Raji (cell line): ENCODE results near the gene STXBP6.

Source experiments
- POLR2A ChIP-seq: IDR thresholded peaks from 2 replicates; pipeline ENCODE4 v1.6.1; 2011; ENCODE audit warnings: low read depth, low read length, control low read depth; ENCODE audit not compliant: insufficient read depth

STXBP6 gene

DNA sequence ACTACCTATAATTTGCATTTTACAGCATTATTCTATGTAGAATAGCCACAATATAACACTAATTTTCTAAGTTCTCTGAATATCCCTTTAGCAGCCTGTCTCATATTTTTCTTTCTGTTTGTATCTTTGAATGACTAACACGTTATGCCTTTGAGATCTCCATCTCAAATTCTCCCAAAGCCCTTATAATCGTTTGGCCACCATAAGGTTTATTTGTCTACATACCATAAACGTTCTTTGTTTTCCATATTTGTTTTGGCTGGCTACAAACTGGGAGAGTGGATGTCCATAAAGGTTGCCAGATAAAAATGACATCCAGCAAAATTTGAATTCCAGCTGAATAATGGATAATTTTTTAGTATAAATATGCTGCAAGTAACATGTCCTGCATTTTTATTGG is 203.7 kb downstream of the STXBP6 start:
- no peak for TF ChIP-seq POLR2A

DNA sequence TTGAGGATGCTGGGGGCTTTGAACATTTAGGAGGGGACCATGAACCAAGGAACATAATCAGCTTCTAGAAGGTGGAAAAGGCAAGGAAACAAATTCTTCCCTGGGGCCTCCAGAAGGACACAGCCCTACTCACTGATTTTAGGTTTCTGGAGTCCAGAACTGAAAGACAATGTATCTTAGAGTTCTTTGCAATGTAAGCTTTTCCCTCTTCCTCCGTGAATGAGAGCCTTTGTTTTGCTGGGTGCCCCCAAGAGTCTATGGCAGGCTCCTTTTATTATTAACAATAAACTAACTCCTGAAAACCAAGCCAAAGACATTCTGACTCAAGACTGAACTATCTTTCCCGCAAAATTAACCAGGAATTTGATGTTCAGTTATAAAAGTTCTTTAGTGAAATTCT is 204.1 kb downstream of the STXBP6 start:
- no peak for TF ChIP-seq POLR2A

DNA sequence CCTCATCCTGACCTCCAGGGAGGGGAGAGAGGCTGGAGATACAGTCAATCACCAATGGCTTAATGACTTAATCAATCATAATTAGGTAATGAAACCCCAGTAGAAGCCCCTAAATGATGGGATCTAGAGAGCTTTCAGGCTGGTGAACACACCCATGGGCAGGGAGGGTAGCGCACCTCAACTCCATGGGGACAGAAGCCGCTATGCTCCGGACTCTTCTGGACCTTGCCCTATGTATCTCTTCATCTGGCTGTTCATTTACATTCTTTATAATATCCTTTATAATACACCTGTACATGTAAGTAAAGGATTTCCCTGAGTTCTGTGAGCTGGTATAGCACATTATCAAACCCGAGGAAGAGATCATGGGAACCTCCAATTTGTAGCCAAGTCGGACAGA is 205.9 kb downstream of the STXBP6 start:
- TF ChIP-seq POLR2A: no peak

DNA sequence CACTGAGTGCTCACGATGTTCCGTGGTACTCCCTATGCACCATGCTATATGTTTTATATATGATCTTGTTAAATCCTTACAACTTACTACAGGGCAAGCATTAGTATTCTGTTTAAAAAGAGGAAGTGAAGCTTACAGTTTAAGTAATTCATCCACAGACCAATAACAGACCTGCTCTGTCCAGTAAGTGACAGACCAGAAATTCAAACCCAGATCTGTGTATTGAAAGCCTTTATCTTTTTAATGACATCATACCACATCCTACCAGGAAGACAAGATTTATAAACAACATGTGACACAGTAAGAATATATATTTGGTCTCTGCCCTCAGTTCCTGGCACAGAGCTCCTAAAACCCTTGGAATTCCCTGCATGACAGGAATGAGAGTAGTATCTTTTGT is 206.5 kb downstream of the STXBP6 start:
- no peak for TF ChIP-seq POLR2A

DNA sequence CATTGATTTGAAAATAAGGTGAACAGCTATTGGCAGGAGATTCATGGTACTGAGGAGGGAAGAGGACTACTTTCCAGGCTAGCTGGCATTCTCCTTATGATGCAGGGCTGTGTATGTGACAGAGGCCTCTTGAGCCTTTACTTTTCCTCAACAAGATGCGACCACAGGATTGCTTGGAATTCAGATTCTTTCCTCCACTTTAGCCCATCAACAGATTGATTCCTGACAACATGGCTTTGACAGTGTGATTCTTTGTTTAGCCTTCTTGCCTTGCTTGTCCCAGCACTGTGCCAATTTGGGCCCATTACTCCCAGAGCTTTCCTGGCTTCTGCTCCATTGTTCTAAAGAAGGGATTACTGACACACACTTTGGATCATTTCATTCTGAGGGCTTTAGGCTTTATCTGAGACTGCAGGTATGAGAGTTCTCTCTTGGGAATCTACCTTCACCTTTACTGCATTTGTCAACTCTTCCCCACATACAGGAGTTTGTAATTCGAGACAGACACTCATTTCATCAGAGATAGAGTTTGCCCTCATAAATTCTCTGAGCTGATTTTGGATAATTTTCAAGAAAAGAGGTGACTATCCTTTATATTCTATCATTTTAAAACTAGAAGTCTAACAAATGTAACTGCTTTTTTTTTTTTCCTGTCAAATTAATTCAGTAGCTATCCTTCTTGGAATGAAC is 209.6 kb downstream of the STXBP6 start:
- TF ChIP-seq POLR2A: no peak

DNA sequence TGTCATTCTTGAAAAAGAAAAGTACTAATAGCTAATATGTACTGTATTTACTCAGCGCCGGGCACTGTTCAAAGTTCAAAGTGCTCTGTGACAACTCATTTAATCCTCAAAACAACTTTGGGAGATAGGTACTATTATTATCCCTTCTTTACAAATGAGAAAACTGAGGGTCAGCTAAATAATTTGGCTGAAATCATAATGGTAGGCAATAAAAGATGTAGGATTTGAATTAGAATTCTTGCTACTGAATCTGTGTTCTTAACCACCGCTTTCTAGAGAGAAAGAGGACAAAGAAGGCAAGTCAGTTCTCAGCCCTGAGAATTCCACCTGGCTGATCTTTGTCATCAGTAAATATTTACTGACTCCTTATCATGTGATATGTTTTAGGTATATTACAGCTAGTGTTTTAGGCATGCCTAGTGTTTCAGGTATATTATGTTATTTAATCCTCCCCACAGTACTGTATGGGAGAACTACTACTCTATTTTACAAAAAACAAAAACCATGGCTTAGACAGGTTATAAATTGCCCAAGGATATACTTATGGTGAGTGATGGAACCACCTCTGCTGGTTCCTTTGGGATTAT is 210.2 kb downstream of the STXBP6 start:
- no peak for TF ChIP-seq POLR2A

DNA sequence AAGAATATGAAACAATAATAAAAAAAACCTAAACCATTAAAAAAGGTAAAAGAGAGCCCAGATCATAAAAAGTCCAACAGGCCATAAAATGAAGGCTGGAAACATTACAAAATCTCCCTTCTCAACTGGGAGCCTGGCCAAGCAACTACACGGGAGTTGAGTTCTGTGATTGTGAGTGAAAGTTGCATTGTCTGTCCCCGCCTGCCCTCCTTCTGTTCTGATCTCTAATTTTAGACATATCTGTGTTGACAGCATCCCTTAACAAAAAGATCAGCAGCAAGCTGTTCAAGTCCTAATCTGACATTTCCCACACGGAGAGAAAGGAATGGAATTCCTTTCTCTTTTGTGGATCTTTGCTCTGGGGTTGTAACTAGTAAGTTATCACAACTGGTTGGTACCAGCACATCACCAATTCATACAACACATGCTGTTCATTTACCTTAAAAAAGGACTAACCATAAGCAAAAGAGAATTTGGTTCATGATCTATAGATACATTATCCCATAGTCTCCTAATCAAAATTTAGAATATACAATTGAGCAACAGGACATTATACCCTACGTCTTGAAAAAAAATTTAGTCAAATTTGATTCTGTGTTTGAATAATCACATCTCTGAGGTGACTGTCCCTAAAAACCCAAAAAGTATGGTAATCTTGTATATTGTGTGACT is 210.9 kb downstream of the STXBP6 start:
- no peak for TF ChIP-seq POLR2A

DNA sequence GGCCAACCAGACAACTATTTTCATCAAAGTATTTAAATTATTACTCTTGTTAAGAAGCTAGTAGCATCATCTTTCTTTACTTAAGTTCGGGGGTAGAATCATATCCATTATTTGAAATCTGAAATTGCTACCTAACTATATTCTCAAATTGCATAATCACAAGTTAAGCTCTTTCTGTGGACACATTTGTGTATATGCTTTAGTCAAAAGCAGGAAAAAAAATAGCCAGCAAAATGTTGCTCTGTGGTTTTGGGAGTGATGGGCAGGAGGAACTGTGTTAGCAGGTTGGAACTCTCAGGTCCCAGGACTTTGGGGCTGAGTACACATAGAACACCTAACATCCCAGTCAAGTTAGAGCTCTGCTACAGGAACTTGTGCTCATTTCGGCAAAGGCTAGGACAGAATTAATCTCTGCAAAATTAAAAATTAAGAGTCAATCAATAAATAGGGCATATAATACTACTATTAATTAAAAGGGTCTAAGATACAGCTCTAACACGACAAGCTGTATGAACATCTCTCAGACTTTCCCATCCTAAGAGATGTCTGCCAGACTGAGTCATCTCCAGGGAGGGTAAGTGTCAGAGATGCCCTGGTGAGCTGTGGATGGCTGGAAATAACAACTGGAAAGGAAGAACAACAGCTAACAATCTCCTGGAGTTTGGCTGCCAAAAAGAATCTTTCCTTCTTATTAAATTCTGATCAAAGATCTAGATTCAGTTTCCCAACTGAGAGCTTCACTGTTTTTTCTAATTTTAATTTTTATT is 212.5 kb downstream of the STXBP6 start:
- no peak for TF ChIP-seq POLR2A

DNA sequence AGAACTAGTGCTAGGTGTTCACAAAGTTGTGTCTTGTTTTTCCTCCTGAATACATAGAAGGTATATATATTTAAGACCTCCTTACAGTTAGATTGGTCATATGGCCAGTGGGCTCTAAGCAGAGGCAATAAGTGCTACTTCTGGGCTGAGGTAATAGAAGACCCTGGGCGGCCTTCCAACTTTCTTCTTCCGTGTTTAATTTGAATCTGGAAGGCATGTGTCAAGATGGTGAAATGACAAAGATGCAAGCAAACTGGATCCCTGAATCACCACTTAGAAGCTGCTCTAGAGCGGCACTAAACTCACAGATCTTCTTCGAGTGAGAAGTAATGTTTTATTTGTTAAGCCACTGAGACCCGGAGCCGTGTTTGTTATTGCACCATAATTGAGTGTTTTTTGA is 215.0 kb downstream of the STXBP6 start:
- TF ChIP-seq POLR2A: no peak

DNA sequence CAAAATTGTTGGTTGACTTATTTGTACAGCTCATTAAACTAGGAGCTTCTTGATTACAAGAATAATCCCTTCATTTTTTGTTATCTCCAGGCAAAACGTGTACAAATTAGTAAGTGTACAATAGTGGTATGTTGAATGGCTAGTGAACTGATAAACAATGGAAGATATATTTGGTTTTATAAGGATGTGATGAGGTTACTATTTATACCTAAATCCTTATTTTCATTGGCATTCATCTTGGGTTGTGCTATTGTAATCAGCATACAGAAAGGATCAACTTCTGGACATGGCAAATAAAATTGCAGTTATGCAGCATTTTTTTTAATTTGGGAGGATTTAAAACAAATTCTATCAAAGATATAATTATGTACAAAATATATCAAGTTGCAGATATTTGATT is 216.6 kb downstream of the STXBP6 start:
- TF ChIP-seq POLR2A: no peak

DNA sequence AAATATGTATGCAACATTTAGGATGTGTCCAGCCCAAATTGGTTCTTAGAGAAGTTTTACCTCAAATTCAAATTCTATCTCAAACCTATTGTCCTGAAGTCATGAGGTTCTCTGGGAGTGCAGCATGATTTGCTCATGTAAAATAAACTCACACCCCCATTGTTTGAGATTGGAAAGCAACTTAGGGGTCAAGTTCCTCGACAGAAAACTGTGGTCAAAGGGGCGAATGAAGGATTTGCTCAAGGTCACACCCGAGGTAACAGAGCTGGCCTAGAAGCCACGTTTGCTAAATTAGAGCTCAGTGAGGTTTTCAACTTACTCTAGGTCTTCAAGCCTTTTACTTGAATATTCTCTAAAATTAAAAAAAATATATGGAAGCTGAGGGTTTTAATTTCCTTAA is 218.3 kb downstream of the STXBP6 start:
- no peak for TF ChIP-seq POLR2A

DNA sequence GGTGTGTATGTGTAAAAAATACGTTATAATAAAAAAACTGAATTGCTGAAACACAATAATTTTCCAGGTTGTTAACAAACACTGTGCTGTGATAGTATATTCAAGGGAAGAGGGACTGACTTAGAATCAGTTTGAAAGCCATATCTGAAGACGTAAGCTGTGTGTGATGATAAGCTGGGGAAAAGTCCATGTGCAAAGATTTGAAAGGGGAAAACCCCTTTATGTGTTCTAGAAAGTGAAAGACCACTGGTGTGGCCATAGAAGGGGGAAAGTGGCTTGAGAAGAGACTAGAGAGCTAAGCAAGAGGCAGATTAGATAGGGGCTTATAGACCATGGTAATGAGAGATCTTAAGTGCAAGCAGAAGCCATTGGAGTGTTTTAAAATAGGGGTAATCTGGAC is 220.1 kb downstream of the STXBP6 start:
- TF ChIP-seq POLR2A: no peak

DNA sequence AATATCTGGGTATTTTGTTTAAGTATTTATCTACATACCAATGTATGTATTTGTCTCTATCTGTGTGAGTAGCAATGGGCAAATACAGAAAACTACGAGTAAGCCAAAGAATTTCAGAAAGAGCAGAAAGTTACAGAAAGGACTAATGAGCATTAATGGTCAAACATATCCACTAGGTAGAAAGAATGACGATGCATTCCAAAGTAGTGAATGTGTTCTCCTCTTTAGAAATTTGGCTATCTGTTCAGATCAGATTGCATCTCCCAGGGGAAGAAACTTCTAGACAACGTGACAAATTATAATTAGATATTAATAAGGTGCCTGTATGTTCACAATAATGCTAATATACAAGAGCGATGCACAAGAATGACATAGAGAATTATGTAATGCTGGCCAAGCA is 221.5 kb downstream of the STXBP6 start:
- TF ChIP-seq POLR2A: no peak

DNA sequence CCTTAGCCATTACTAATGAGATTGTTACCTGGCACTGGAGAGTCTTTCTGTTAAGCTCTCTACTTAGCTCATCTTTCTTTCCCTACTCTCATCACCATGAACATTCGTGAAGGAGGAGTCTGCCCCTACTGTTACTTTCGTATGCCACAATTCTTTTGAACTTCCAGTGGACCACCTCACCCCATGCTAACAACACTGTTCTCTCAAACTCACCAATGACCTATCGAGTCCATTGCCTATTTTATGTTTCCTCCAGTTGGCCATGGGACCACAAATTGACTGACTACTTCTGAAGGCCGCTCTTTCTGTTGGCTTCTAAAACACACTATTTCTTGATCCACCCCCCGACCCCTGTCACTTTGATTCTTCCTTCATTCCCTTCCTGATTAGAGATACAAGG is 223.6 kb downstream of the STXBP6 start:
- no peak for TF ChIP-seq POLR2A

DNA sequence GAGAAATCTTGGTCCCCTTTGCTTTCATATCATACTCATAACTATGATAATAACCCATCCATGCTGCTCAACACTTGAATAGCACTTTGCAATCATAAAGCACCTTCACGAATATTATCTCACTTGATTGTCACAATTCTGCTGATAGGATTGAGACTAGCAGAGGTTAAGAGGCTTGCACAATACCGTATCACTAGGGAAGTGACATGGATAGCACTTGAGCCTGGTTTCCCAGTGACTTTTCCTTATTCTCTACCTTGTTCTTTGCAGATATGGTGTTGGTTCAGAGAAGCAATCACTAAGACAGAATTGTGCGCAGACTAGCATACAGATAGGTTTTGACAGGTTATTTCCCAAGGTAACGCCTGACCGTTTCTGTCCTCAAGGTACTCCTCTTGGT is 229.3 kb downstream of the STXBP6 start:
- TF ChIP-seq POLR2A: no peak

DNA sequence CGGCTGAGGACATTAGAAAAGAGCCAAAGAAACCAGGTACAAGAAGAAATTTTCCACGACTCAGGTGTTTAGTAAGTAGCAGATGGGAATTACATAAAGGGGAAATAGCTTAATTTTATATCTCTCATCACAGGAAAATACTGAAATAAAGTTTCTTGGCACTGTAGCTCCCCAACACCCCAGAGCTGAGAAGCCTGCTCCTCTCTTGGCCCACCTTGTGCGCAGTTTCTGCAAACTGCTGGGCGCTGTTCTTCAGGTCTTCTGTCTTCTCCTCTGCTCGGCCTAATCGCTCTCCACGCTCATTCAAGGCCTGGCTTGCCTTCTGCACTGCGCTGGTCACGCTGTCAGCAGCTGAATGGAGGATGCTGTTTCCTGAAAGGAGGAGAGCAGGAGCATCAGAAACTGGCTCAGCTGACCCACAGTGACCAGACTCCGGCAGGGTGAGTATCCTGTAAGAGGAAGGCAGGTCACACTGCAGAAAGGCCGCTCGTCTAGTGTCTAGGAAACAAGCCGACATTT is 231.1 kb downstream of the STXBP6 start:
- no peak for TF ChIP-seq POLR2A

DNA sequence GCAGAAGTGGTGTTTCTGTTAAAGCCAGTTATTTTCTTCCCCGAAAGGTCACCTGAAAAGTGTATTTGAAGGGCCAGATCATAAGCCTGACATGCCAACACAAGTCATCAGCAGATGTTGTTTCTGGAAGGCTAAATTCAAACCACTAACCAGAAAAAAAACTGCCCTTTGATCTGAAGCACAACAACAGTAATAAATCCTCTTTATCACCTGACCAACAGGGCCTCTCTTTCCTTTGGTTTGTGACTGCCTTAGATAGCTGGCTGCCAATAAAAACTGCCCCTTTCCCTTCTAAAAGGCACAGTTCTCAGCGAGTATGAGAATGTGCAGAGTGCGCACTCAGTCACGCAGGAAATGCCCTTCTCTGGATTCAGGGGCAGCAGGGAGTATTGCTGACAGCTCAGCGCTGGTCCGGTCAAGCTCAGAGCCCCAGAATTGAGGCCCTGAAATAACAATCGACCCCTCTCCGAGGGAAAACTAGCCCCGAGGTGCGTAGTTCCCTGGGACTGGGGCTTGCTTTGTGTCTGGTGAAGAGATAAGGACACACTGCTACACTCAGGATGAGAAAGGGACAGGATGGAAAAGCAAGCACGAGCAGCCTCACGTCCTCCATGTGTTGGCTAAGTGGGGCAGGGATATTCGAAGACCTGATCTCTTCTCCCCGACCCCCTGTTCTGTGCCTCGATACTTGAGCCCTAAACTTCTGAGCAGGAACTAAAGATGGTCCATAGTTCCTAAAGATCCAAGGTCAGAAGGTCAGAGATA is 231.7 kb downstream of the STXBP6 start:
- no peak for TF ChIP-seq POLR2A
